ENCODE data around the gene C1orf185. TPM values are rescaled to one million over a fixed set of nuclear protein-coding genes. Genes with fewer than 3 reads are reported as not detected.

Gene C1orf185
- total and polyA plus RNA-seq, 2 of the 4 experiments (the other 2 are of a cell fraction): not detected

- Histone ChIP-seq H3K4me1 (ENCODE audit: control insufficient read depth, insufficient read depth, low read length) (no peaks in the 10 kb centered on the region), H3K9me3 (ENCODE audit: control insufficient read depth, insufficient read depth, low read length) (no peaks in the 10 kb centered on the region), H3K27ac (ENCODE audit: insufficient read depth, low read length) (no peak overlapping the region), H4K5ac (ENCODE audit: low read depth, low read length) (no peak overlapping the region), H2AK5ac (ENCODE audit: low read depth, low read length) (no peak overlapping the region), H4K91ac (ENCODE audit: insufficient read depth, low read depth, low read length) (no peak overlapping the region), H3K23ac (ENCODE audit: low read depth, low read length) (no peak overlapping the region), H2BK15ac (ENCODE audit: low read depth, low read length) (no peak overlapping the region), H3K79me1 (ENCODE audit: low read depth in 1 of 2, low read length in 2 of 2) (no peaks in the 10 kb centered on the region), H3K9me1 (ENCODE audit: insufficient read depth, low read length) (peaks cover 2% of the 10 kb centered on the region; the same call in 1 of the 2 replicates), H4K8ac (ENCODE audit: low read depth in 2 of 2, low read length in 2 of 2) (no peak overlapping the region), H2AK9ac (replicated peaks; ENCODE audit: low read depth, low read length, poor library complexity) (no peak overlapping the region), H2AFZ (replicated peaks; ENCODE audit: low read length, poor library complexity) (peak overlapping the region; percentile 3), H3K36me3 (ENCODE audit: control insufficient read depth, insufficient read depth, low read length) (no peaks in the 10 kb centered on the region), H2BK20ac (ENCODE audit: low read depth, low read length) (no peak overlapping the region), H3K4ac (ENCODE audit: low read depth, low read length) (no peak overlapping the region), H2BK5ac (ENCODE audit: low read depth, low read length, poor library complexity, severe bottlenecking) (no peak overlapping the region), H2BK120ac (ENCODE audit: low read depth, low read length) (no peak overlapping the region), H3K4me3 (ENCODE audit: insufficient read depth, low read depth, low read length) (no peak overlapping the region), H3K4me2 (ENCODE audit: low read depth, low read length) (no peak overlapping the region), H3K14ac (replicated peaks; ENCODE audit: low read depth, low read length) (no peak overlapping the region), H3K9ac (ENCODE audit: low read depth, low read length) (no peak overlapping the region), H3K56ac (ENCODE audit: extremely low read depth, insufficient read depth, low read length) (no peak overlapping the region), H3K27me3 (ENCODE audit: control insufficient read depth, insufficient read depth, low read length) (peaks cover 5% of the 10 kb centered on the region), H3K18ac (ENCODE audit: low read depth, low read length) (no peak overlapping the region), H4K20me1 (ENCODE audit: insufficient read depth, low read length) (no peaks in the 10 kb centered on the region)
- intact Hi-C loops (cut with micrococcal nuclease): no loop called here
- TF ChIP-seq BHLHE40 (IDR thresholded peaks at IDR 0.05; ENCODE audit: low read depth, low read length) (no peak), RFX5 (IDR thresholded peaks at IDR 0.05; ENCODE audit: low read depth, low read length) (no peak), CHD1 (IDR thresholded peaks at IDR 0.05; ENCODE audit: low read depth, low read length) (no peak)
- in situ Hi-C loops (cut with MboI; ENCODE audit: low sequenced_read_pairs): no loop called here
- no peak for ATAC-seq (ENCODE audit: low read depth)
- dilution Hi-C loops (cut with HindIII; ENCODE audit: low sequenced_read_pairs, unreplicated experiment): no loop called here
- BruUV-seq (replicated peaks): no TSS peak
- ChIA-PET POLR2A (ENCODE audit: unreplicated experiment) (no interaction called here), CTCF (no interaction called here)
- no peak for DNase-seq
- WGBS, 2 experiments (ENCODE audit: extremely low coverage in 2 of 2, insufficient read length in 1 of 2): 71% methylated on average over 6 of the region's 16 CpGs; no CpG with 5 or more reads in 1 of the 2 experiments
These were observed 30.0 kb upstream of the C1orf185 start for GRCh38 chr1:51072043-51072439.
